Measurements from ENCODE around the gene PIGM.
A peak's percentile ranks its signal among the peaks of the same experiment; 100 is the strongest.

Gene PIGM

GRCh38 chr1:160021376-160022074, 10.3 kb downstream of the PIGM start:
- DNase-seq, result no peak

- DNase-seq, result no peak
Measured at GRCh38 chr1:160020196-160020595, 11.6 kb downstream of the PIGM start.

GRCh38 chr1:160018900-160019299, 12.9 kb downstream of the PIGM start:
- DNase-seq, result no peak

- no peak for DNase-seq
Measured at GRCh38 chr1:160018347-160018746, 13.4 kb downstream of the PIGM start.

GRCh38 chr1:160017592-160017991, 14.2 kb downstream of the PIGM start:
- DNase-seq, result no peak

GRCh38 chr1:160011781-160012180, 20.0 kb downstream of the PIGM start:
- DNase-seq, result no peak

- DNase-seq, result no peak
Measured at GRCh38 chr1:160009801-160010200, 22.0 kb downstream of the PIGM start.

- DNase-seq, result no peak
Measured at GRCh38 chr1:160009081-160009480, 22.7 kb downstream of the PIGM start.

GRCh38 chr1:160007577-160008200, 24.1 kb downstream of the PIGM start:
- peak; percentile 1 for DNase-seq

- DNase-seq, result peak; percentile 59
Measured at GRCh38 chr1:160006312-160006940, 25.4 kb downstream of the PIGM start.

- DNase-seq, result no peak
Measured at GRCh38 chr1:160005070-160005469, 26.7 kb downstream of the PIGM start.

GRCh38 chr1:160004425-160004824, 27.4 kb downstream of the PIGM start:
- no peak for DNase-seq

- no peak for DNase-seq
Measured at GRCh38 chr1:160004001-160004400, 27.8 kb downstream of the PIGM start.

GRCh38 chr1:160001440-160001839, 30.4 kb downstream of the PIGM start:
- no peak for DNase-seq

- DNase-seq, result no peak
Measured at GRCh38 chr1:159999204-159999603, 32.6 kb downstream of the PIGM start.

- no peak for DNase-seq
Measured at GRCh38 chr1:159996653-159997052, 35.1 kb downstream of the PIGM start.

GRCh38 chr1:159994896-159995295, 36.9 kb downstream of the PIGM start:
- no peak for DNase-seq

- no peak for DNase-seq
Measured at GRCh38 chr1:159993911-159994310, 37.9 kb downstream of the PIGM start.

- DNase-seq, result no peak
Measured at GRCh38 chr1:159992161-159992560, 39.6 kb downstream of the PIGM start.

- DNase-seq, result no peak
Measured at GRCh38 chr1:159991513-159991912, 40.3 kb downstream of the PIGM start.

- DNase-seq, result no peak
Measured at GRCh38 chr1:159990005-159990404, 41.8 kb downstream of the PIGM start.

GRCh38 chr1:159989581-159989980, 42.2 kb downstream of the PIGM start:
- DNase-seq, result no peak

GRCh38 chr1:159988006-159988405, 43.8 kb downstream of the PIGM start:
- DNase-seq, result no peak

- DNase-seq, result no peak
Measured at GRCh38 chr1:159987186-159987585, 44.6 kb downstream of the PIGM start.
